Upper lobe of left lung (tissue), 4 donors: ENCODE measurements around the gene MAML2.

Experiments
- CTCF ChIP-seq, 6 experiments: fragments of 450-650 bp in 4 of 6; fragments of 200-600 bp in 2 of 6; sonication (generic) in 2 of 6; IDR thresholded peaks; one replicate each; pipeline ENCODE4 v1.5.1; 2016 to 2019; ENCODE audit warnings: antibody characterized with exemption in 6 of 6
- EP300 ChIP-seq, 4 donors: sonication (generic); formaldehyde crosslinking; IDR thresholded peaks; one replicate each; pipeline ENCODE4 v1.5.1; 2017; ENCODE audit warnings: antibody characterized with exemption in 4 of 4, control low read depth in 2 of 4
- POLR2A ChIP-seq, 4 donors: fragments of 450-650 bp; IDR thresholded peaks; one replicate each; pipeline ENCODE4 v1.5.1; 2016 to 2017; ENCODE audit warnings: antibody characterized with exemption in 4 of 4, mild to moderate bottlenecking in 2 of 4
- POLR2AphosphoS5 ChIP-seq, 2 donors: sonication (generic); formaldehyde crosslinking; IDR thresholded peaks; one replicate each; pipeline ENCODE4 v1.5.1; 2017; ENCODE audit warnings: antibody characterized with exemption in 2 of 2

DNA sequence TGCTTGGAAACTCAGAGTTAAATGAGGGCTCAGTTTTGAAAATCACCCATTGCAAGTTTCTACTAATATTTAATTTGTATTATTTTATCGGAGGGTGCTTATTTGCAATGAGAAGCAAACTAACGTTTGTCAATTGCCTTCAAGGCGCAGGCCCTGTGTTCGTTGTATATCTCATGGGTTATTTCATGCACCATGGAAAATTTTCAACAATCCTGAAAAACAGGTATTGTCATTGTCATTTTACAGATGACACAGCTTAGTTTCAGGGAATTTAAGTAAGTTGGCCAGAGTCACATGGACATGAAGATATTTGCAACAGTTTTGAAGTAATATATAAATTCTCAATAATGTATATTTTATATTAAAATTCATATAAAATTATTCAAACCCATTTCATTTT lies 261.4 kb downstream of the MAML2 start:
- TF ChIP-seq POLR2AphosphoS5 (IDR thresholded peaks at IDR 0.05) (no peak), POLR2A (IDR thresholded peaks at IDR 0.05) (no peak), CTCF (IDR thresholded peaks at IDR 0.05) (no peak), EP300 (IDR thresholded peaks at IDR 0.05) (no peak)
